ENCODE data around the gene POU3F3. TPM values are rescaled to one million over a fixed set of nuclear protein-coding genes. Genes with fewer than 3 reads are reported as not detected.
A peak's percentile ranks its signal among the peaks of the same experiment; 100 is the strongest.

POU3F3 gene
- total RNA-seq (ENCODE audit: unreplicated experiment): 0.54 TPM
- long read RNA-seq: 0 reads

DNA sequence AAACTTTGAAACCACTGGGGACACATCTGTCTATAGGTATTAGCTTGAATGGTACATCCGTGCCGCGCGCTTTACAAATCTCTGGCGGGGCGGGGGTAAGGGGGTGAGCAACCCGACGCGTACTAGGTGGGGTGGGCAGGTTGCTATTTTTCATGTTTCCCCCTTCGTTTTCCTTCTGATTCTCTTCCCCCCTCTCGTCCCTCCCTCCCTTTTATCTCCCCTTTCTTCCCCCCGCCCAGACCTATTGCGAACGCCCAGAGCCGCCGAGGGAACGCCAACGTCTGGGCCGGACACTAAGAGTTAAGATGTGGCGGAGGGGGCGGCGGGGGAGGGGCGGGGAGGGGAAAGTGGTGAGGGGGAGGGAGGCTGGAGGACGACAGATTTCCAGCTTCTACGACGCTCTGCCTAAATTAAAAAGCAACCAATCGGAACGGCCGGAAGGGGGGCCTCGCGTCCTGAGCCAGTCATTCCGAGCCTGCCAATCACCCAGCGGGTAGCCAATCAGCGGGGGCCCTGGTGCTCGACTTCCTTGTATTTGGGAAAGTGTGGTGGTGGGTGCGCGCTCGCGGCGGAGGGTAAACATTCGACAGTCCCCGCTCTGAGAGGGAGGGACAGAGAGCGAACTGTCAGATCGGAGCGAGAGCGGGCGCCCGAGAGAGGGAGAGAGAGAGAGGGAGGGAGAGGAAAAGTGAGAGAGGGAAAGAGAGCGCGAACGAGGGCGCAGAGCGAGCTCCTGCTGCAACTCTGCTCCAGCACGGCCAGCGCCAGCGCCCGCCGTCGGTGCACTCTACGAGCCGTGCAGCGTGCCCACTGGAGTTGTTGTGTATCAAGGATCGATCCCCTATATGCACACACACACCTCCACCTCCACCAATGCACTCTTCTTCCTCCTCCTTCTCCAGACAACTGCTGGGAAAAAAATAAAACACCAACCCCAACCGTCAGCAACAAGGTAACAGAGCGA lies at the start of gene POU3F3:
Gene POU3F3, plus strand, starts transcription at position 582 of the 964 bp plus-strand sequence. CDS start 1,396 bp downstream, outside the sequence.
- peaks cover 22% of the 10 kb centered on the region for H3K4me1 Mint-ChIP-seq (ENCODE audit: low read depth, unreplicated experiment)
- peak; percentile 94 for DNase-seq
- H3K36me3 Mint-ChIP-seq (ENCODE audit: unreplicated experiment): peaks cover 4% of the 10 kb centered on the region
- peaks cover 45% of the 10 kb centered on the region for H3K27me3 Mint-ChIP-seq (ENCODE audit: unreplicated experiment)
- peak within 1 kb of the TSS; percentile 98 for H3K4me3 Mint-ChIP-seq (ENCODE audit: unreplicated experiment)
- no peak for TF ChIP-seq CTCF (IDR thresholded peaks at IDR 0.05; ENCODE audit: partially characterized antibody, unreplicated experiment)
- H3K27ac Mint-ChIP-seq (ENCODE audit: unreplicated experiment): peak within 1 kb of the TSS; percentile 52
- H3K9me3 Mint-ChIP-seq (ENCODE audit: unreplicated experiment): peaks cover 32% of the 10 kb centered on the region

- Mint-ChIP-seq H3K27ac (ENCODE audit: unreplicated experiment) (no peak overlapping the region), H3K36me3 (ENCODE audit: unreplicated experiment) (no peaks in the 10 kb centered on the region), H3K4me1 (ENCODE audit: low read depth, unreplicated experiment) (no peaks in the 10 kb centered on the region), H3K27me3 (ENCODE audit: unreplicated experiment) (peaks cover 3% of the 10 kb centered on the region), H3K9me3 (ENCODE audit: unreplicated experiment) (peaks cover 1% of the 10 kb centered on the region), H3K4me3 (ENCODE audit: unreplicated experiment) (no peak overlapping the region)
- no peak for TF ChIP-seq CTCF (IDR thresholded peaks at IDR 0.05; ENCODE audit: partially characterized antibody, unreplicated experiment)
- DNase-seq: no peak
Observed at GRCh38 chr2:104804148-104804890, 49.6 kb upstream of the POU3F3 start.

- peaks cover 6% of the 10 kb centered on the region for H3K4me1 Mint-ChIP-seq (ENCODE audit: low read depth, unreplicated experiment)
- no peak for DNase-seq
- H3K27ac Mint-ChIP-seq (ENCODE audit: unreplicated experiment): no peak overlapping the region
- peaks cover 2% of the 10 kb centered on the region for H3K27me3 Mint-ChIP-seq (ENCODE audit: unreplicated experiment)
- no peak for TF ChIP-seq CTCF (IDR thresholded peaks at IDR 0.05; ENCODE audit: partially characterized antibody, unreplicated experiment)
- H3K4me3 Mint-ChIP-seq (ENCODE audit: unreplicated experiment): no peak overlapping the region
- H3K9me3 Mint-ChIP-seq (ENCODE audit: unreplicated experiment): peaks cover 1% of the 10 kb centered on the region
- no peaks in the 10 kb centered on the region for H3K36me3 Mint-ChIP-seq (ENCODE audit: unreplicated experiment)
Observed at GRCh38 chr2:104812286-104812685, 41.6 kb upstream of the POU3F3 start.

DNA sequence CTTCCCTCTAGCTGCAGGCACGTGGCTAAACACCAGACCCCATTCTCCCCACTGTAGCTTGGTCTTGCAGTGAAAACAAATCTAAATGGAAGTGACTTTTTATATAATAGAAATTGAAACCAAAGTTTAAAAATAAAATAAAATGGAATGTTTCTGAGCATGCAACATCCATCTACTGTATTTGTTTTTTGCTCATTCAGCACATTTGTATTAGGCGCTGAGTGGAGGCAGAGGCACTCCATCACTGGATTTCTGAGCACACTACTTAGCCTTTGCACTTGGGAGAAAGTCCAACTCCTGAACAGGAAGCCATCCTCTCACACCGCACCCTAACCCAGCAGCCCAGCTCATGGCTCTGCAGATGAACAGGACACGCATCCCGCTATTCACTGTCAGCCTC lies 37.8 kb upstream of the POU3F3 start:
- peaks cover 2% of the 10 kb centered on the region for H3K27me3 Mint-ChIP-seq (ENCODE audit: unreplicated experiment)
- H3K36me3 Mint-ChIP-seq (ENCODE audit: unreplicated experiment): no peaks in the 10 kb centered on the region
- TF ChIP-seq CTCF (IDR thresholded peaks at IDR 0.05; ENCODE audit: partially characterized antibody, unreplicated experiment): no peak
- H3K4me1 Mint-ChIP-seq (ENCODE audit: low read depth, unreplicated experiment): peaks cover 6% of the 10 kb centered on the region
- DNase-seq: no peak
- H3K27ac Mint-ChIP-seq (ENCODE audit: unreplicated experiment): no peak overlapping the region
- no peak overlapping the region for H3K4me3 Mint-ChIP-seq (ENCODE audit: unreplicated experiment)
- H3K9me3 Mint-ChIP-seq (ENCODE audit: unreplicated experiment): no peaks in the 10 kb centered on the region
